Activated CD8-positive, alpha-beta memory T cell treated with anti-CD3 and anti-CD28 coated beads for 24 hours (primary cell): ENCODE results near the gene PXDC1.
"Not testable (repeated sequence)": the region's sequence is repeated elsewhere in the genome, so short reads cannot be mapped to it uniquely, and the experiment has no call there.

Experiments used
- DNase-seq: peaks from one replicate; pipeline ENCODE4 v3.0.0-alpha.2; 2020

The PXDC1 gene

DNA sequence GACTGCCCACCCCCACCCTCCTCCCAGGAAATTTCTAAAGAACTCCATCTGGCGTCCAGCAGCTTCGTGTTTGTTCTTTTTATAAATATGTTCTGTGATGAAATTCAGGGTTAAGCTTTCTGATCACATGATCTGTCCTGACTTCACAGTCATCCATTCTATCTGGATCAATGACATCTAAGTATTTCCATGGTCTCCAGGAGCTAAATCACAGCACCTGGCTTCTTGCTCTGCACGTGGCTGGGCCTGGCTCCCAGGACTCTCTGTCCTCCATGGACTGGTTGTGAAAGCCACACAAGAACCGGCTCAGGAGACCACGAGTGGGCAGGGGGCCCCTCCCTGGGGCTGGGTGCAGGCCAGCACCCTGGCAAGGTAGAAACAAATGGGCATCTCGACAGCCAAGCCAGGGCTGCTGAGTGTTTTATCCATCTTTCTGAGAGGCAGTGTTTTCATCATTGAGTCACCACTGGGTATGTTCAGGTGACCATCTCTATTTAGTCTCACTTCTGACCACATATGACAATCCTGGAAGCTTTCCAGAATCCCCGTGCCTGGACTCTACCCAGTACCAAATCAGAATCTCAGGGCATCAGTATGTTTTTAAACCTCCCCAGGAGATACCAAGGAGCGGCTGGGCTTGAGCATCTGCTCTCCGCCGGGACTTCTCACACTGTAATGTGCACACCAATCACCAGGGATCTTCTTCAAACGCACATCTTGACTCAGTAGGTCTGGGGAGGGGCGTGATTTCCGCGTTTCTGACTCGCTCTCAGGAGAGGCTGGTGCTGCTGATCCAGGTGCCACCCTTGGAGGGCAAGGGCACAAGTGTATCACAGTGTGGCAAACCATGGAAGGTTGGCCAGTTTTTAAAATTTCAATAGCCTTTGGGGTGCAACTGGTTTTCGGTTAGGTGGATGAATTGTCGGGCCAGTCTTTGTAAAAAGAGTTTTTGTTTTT, 31.6 kb upstream of the PXDC1 start:
- DNase-seq = no peak

DNA sequence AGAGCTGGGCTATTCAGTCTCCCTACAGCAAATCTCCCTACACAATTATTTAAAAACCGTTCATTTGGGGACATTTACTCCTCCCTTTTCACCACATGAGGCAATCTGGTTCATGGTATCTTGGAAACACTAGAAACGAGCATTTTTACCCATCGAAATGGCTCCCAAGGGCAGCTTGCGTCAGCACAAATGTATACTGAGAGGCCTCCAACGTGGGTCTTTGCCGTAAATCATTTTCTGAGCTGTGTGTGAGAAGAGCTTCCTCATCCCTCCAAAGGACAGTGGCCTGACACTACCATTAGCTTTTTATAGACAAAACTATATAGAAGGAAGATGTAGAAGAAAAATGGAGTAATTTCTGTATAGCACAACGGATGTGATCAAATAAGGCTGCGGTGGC, 30.0 kb upstream of the PXDC1 start:
- no peak for DNase-seq

DNA sequence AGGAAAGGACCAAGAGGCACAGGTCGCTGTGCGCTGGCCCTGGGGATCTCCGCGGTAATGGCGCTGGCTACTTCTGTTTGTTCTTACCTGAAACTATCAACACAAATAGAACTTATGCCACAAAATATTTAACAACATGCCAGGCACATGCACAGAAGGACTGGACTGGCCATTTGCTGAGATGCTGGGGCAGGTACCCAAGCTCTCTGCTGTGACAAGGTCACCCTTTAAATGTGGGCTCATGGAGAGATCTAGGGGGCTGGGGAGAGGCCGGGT, 28.0 kb upstream of the PXDC1 start:
- no peak for DNase-seq

DNA sequence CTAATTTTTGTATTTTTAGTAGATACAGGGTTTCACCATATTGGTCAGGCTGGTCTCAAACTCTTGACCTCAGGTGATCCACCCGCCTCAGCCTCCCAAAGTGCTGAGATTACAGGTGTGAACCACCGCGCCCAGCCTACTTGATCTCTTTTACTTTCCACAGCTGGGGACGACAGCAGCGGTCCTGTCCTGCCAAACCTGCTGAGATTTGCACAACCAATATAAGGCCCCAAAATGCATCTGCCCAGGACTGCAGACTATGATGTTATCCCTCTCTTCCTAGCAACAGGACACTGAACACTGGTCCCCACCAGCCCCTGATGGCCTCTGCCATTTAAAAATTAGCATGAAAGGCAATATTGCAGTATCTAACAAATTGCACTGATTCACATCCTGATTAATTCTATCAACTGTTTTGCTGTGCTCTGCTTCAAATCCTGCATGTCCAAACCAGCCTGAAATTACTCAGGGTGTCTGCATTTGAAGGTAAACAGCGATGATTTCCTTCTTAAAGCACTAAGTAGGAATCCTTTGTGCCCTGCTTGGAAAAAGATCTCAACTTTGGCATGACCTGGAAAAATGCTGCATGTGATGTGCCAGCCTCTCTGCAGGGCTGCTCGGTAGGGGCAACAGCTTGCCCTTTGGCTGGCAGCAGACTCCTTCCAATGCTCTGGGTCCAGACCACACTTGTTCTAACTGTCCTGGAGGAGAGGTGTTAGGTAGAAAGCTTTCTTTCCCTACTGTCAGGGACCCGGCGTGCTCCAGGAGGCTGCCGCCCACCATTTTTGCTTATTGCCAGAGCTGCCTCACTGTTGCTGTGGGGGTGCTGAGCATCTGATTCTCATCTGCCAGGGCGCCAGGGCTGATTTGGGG, 27.4 kb upstream of the PXDC1 start:
- DNase-seq = no peak

DNA sequence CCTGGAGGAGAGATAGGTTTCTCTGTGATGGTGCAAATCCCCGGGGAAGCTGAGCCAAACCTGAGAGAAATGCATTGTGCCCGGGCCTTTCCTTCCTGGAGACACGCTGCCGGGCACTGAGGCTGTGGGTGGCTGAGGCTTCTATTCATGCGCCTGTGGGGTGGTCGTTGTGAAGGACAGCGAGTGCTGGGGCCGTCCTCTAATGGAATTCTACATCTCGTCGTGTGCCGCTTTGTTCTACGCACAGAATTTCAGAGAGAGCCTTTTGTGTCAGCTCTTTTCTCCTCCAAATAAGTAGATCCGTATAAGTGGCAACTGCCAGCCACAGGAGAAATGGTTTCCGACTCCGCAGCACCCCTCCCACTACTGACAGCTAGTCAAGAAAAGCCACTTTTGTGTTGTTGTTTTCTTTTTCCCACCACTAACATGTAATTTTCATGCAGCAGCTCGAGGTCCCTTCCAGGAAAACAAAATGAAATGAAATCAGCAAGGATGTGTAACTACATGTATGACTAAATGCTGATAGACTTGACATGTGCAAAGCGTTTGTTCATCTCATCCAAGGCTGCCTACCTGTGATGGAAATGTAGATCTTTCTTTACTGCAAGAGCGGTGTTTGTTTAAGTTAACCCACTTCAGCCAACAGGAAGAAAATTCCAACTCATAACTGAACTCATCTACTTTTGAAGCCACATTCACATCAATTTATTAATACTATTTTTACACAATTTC, 26.4 kb upstream of the PXDC1 start:
- no peak for DNase-seq

DNA sequence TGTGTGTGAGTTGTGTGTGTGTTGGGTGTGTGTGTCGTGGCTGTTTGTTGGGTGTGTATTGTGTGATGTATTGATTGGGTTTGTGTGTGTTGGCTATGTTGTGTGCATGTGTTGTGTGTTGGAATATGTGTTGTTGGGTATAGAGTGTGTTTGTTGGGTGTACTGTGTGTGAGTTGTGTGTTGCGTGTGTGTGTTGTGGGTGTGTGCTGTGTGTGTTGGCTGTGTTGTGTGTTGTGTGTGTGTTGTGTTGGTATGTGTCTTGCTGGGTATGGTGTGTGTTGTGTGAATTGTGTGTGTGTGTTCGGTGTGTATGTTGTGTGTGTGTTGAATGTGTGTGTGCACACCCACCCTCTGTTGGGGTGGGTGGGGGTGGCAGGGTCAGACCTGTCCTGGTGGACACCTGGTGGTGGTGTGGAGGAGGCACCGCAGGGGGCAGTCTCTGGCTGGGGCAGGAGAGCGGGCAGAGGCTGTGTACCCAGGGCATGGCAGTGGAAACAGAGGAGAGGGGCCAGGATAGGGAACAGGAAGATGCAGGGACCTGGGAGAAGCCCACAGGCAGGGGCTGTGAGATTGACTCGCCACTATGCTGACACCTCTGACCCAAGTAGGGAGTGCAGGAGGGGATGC, 25.5 kb upstream of the PXDC1 start:
- DNase-seq = no peak

GRCh38 chr6:3775847-3776246, 24.3 kb upstream of the PXDC1 start:
- DNase-seq = no peak

DNA sequence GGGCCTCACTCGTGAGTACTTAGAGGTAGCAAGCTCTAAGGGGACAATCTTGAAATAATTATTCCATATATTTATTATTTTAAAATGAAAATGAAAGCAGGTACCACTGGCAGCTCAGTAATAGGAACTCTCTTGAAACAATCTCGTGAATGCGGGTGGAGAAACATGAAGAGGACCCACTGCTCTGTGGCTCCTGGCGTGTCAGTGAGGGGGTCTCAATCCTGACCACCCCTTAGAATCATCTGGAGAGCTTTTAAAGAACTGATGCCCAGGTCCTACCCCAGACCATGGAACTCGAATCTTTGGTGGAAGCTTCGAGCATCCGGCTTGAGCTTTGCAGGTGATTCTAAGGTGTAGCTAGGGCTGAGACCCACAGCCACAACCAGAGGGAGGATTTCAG, 23.9 kb upstream of the PXDC1 start:
- no peak for DNase-seq

- DNase-seq = no peak
Observed at GRCh38 chr6:3773678-3774298, 22.3 kb upstream of the PXDC1 start.

DNA sequence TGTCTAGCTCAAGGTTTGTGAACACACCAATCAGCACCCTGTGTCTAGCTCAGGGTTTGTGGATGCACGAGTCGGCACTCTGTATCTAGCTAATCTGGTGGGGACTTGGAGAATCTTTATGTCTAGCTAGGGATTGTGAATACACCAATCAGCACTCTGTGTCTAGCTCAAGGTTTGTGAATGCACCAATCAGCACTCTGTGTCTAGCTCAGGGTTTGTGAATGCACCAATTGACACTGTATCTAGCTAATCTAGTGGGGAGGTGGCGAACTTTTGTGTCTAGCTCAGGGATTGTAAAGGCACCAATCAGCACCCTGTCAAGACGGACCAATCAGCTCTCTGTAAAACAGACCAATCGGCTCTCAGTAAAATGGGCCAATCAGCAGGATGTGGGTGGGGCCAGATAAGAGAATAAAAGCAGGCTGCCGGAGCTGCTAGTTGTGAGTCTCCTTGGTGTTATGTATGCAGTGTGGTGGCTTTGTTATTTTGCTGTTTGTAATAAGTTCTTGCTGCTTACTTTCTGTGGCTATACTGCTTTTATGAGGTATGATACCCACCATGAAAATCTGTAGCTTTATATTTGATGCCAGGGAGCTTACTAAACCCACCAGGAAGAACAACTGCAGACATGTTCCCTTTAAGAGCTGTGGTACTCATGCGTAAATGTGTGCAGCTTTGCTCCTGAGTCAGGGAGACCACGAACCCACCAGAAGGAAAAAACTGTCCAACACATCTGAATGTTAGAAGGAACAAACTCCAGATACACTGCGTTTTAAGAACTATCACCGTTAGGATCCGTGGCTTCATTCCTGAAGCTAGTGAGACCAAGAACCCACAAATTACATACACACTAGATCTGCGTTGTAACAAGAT, 20.9 kb upstream of the PXDC1 start:
- not testable (repeated sequence) for DNase-seq

DNA sequence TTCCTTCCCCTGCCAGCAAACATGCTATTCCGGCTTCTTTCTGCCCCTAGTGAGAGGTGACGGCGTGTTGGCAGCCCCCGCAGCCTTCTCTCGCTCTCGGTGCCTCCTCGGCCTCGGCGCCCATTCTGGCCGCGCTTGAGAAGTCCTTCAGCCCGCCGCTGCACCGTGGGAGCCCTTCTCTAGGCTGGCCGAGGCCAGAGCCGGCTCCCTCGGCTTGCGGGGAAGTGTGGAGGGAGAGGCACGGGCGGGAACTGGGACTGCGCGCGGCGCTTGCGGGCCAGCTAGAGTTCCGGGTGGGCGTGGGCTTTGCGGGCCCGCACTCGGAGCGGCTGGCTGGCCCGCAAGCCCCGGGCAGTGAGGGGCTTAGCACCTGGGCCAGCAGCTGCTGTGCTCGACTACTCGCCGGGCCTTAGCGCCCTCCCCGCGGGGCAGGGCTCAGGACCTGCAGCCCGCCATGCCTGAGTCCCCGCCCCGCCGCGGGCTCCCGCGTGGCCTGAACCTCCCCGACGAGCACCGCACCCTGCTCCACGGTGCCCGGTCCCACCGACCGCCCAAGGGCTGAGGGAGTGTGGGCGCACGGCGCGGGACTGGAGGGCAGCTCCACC, 20.0 kb upstream of the PXDC1 start:
- no peak for DNase-seq

- no peak for DNase-seq
Observed at GRCh38 chr6:3770023-3770720, 18.7 kb upstream of the PXDC1 start.

GRCh38 chr6:3769610-3770009, 18.1 kb upstream of the PXDC1 start:
- no peak for DNase-seq

GRCh38 chr6:3768502-3768901, 17.0 kb upstream of the PXDC1 start:
- DNase-seq = no peak

- not testable (repeated sequence) for DNase-seq
Observed at GRCh38 chr6:3767483-3767882, 16.0 kb upstream of the PXDC1 start.

DNA sequence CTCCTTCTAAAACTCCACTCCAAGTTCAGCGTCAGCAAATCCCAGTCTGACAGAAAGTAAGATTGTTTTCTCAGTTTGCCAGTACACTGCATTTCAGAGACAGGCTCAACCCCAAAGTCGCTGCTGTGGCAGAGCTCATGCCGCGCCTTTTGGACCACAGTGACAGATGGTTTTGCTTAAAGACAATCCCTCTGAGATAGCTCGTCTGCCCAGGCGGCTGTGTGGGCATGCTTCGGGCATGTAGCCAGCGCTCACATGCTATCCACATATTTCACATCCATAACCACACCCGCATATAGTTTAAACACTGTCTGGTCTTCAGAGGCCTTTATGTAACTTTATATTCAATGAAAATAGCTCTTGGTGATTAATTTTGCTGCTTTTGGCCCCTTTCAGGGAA, 14.7 kb upstream of the PXDC1 start:
- no peak for DNase-seq

DNA sequence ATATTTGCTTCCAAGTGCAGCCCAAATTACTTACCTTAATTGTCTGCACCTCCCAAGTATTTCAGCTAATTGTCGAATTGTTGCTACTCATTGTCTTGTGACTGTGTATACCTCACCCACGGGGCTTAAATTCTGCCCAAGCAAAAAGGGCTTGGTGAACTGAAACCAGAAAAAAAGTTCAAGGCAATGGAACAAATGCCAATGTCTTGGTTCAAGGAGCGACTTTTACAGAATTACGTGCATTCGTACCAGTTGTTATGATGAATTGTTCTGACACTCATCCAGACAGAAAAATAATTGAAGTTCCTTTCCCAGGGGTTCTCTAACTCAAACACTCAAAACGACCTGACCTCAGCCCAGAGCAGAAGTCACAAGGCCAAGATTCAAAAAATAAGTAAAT, 13.9 kb upstream of the PXDC1 start:
- no peak for DNase-seq

- no peak for DNase-seq
Observed at GRCh38 chr6:3764516-3765335, 13.2 kb upstream of the PXDC1 start.

DNA sequence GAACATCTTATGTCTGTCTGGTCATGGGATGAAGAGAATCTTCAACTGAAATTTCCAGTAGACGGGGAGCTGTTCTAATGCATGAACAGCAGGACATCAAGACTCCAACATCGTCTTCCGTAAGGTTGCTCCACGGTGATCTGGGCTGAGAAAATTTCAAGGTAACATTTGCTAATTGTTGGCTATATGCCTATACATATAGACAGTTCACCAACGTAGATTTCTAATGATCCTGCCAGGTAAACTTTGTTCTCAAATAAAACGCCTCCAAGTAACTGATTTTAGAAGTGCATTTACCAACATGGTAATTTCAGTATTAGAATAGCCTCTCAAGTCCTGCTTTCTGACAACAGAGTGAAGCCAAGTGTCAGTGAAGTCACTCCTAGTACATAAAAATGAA, 11.3 kb upstream of the PXDC1 start:
- no peak for DNase-seq
